WTC11 (cell line): ENCODE measurements around the gene CORO7.

Source experiments
- CREB1 ChIP-seq: sonication (generic); formaldehyde crosslinking; IDR thresholded peaks from 2 replicates; pipeline ENCODE4 v1.8.0; 2023; ENCODE audit warnings: mild to moderate bottlenecking, missing genetic modification reagents
- CTCF ChIP-seq: fragments of 200-600 bp; IDR thresholded peaks from 2 replicates; pipeline ENCODE4 v1.8.0; 2022; ENCODE audit warnings: antibody characterized with exemption

GRCh38 chr16:4460936-4461249 lies 44.5 kb upstream of the CORO7 start:
- TF ChIP-seq CTCF = no peak
- no peak for TF ChIP-seq CREB1 (CRISPR knock-in tag)
